NCI-H69 (cell line): ENCODE data around the gene FYN.
A peak's percentile ranks its signal among the peaks of the same experiment; 100 is the strongest.

ENCODE experiments used
- DNase-seq: peaks from one replicate; lab custom pipeline; 2025; lab: John Stamatoyannopoulos, UW

The FYN gene

DNA sequence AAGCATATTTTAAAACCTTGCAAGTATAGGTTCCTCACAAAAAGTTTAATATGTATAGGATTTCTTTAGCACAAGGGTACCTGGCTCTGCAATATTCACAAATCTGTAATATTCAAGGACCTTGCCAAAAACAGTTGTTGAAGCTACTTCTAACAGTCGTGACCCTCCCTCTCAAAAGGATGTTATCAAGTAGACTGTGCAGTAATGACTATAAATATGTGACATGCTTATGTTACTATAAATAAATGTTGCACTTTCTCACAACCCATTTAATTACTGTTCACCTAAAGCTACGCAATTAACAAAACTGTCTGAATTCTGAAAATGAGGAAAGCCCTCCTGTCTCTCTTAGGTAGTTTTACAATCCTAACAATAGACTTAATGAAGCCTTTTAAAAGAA lies 41.8 kb downstream of the FYN start:
- DNase-seq, result no peak

DNA sequence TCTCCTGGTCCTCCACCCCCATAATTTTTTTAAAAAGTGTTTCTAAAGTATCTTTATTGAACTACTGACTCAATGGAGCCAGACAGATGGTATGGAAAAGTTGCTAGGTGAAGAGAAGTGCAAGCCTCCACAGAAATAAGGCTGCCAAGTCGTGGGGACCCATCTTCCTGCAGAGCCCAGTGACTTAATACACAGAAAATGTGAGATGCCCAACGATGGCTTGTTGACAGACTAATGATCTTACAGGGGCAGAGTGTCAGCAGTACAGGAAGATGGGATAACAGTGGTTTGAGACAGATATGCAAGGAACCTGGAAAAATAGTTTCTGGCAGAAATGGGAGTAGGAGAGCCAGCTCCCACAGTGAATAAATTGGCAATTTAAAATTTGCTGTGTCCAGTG lies 43.3 kb downstream of the FYN start:
- DNase-seq, result no peak

DNA sequence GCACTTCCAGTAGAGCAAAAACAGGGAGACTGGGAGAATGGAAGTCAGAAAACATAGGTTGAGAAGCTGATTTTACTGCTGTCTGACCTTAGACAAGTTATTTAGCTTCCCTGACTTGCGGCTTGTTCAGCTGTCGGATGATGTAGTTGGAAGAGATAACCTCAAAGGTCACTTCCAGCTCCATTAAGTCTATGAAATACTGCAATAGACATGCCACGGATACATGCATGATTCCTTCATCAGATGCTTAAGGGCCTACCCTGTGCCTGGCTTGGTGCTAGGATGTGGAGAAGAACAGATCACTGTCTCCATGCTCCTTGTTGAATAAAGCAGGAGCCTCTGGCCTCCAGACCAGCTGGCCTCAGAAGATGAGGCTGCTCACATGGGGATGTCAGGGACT lies 43.7 kb downstream of the FYN start:
- no peak for DNase-seq

DNA sequence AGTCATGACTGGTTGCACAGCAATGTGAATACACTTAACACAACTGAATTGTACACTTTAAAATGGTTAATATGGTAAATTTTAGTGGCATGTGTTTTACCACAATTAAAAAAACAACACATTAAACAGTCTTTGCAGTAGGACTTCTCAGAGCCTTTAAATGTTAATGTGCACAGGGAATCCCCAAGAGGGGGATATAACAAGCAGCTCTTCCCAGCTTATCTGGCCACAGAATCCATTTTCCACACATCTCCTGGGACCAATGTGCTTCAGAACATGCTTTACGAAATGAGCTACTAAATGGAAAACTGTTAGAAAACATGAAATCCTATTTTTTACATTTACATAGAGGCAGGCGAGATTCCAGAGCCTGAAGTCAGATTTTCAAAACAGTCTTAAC lies 44.4 kb downstream of the FYN start:
- no peak for DNase-seq

DNA sequence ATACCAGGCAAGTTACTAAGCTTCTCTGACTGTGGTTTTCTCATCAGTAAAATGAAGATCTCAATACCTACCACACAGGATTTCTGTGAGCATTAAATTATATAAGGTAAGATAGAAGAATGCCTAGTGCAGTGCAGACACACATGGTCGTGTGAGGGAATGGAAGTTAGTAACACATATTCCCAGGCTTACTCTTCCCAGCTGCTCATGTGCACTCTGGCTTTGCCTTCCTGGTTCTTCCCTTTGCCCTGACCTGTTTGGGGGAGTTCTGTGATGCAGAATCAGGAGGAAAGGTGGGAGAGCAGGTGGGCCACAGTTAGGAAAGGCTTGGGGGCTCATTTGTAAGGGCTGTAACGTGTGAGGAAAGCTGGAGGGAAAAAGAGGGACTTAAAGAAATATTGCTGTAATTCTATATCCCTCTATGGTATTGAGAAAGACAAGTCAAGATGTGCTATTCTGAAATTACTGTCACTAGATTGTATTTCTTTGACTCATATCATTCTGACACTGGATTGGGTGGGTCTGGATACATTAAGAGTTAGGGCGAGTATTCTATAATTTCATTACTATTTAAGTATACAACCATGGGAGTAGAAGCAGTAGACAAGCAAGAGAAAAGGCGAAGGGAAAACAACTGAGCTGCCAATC lies 47.7 kb downstream of the FYN start:
- DNase-seq, result no peak

DNA sequence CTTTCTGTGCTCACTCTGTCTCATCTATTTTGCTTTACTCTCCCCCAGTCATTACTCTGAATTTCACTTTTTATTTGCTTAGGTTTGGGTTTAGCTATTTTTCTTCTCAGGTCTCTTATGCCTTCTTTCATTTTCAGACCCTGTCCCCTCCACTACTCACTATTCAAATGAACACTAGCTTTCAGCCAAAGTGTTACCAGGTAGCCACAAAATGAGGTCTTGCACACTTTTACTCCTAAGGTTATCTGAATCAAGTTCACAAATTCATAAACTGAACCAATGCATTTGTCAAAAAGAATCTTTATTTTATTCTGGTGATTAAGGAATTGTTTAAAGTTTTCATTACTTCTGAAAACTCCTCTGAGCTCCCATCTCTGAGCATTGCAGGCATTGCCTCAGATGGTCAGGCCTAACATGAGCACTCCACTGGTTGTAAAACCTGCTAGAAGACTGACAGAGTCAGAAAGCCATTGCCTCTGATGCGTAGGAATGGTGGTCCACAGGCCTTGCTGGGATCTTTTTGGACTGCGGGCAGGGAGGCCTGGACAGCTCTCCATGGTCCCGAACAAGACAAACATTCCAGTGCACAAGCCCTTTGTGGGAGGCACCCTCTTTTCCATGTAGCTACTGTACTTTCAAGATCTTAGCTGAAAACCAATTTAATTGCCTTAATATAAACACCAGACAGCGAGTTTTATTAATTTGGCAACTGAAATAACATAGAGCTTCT lies 48.5 kb downstream of the FYN start:
- no peak for DNase-seq

DNA sequence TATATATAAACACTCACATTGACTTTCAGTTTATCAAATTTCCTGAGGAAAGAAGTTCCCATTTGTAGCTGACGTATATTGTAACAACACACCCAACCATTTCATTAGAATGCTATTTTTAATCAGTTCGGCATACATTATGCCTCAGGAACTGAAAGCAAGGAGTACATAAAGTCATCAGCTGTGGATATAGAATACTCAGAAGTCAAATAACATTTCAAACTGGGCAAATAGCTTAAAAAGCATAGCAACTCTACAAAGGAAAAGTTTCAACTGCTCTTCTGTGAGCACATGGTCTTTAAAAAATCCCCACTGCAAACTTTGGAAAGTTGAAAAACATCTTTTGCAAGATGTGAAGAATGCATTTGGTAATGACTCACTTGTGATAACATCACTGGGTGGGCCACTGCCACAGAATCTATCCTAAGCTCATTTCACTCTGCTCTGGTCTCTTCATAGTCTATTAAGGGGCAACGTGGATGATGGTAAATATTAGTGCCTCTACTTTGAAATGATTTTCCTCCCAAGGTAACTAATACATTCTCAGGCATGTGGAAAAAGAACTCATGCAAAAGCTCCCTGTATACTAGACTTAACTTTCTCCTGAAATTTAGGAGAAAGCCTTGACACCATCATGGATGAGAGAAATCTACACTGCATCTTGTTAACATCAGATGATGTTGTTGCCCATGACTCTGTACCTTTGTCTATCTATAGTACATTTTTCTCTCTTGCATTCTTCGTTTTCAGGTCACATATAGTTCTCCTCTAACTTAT lies 49.2 kb downstream of the FYN start:
- DNase-seq, result no peak

DNA sequence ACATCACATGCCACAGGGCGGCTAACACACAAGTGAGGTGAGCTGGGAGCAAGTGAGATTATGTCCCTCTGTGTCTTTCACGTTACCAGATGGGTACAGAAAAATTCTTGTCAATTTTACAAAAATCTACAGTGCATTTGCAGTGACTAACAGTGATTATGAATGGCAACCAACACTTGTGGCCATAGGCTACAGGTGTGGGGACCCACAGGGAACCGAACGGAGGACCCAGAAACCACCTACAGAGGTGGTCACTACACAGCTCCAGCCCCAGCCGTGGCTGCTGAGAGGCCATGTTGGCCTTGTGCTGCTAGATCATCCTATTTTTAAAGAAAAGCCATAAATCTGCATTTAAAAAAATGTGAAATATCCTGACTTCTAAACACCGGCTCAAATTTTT lies 50.2 kb downstream of the FYN start:
- no peak for DNase-seq

DNA sequence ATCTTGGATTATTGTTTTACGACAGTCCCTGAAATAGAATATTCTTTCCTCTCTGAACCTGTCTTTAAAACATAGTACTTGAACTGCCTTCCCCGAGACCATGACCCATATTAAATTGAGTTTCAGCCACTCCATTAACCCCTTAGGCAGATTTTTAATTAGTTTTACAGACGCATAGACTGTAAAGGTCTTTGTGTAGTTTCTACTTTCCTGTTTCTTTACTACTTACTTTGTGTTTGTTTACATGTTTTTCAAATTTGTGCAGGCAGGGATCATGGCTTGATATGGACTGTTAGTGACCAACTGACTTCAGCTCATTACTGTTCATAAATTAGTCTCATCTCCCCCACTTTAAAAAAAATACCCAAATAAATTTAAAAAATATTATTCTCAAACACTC lies 53.8 kb downstream of the FYN start:
- no peak for DNase-seq

DNA sequence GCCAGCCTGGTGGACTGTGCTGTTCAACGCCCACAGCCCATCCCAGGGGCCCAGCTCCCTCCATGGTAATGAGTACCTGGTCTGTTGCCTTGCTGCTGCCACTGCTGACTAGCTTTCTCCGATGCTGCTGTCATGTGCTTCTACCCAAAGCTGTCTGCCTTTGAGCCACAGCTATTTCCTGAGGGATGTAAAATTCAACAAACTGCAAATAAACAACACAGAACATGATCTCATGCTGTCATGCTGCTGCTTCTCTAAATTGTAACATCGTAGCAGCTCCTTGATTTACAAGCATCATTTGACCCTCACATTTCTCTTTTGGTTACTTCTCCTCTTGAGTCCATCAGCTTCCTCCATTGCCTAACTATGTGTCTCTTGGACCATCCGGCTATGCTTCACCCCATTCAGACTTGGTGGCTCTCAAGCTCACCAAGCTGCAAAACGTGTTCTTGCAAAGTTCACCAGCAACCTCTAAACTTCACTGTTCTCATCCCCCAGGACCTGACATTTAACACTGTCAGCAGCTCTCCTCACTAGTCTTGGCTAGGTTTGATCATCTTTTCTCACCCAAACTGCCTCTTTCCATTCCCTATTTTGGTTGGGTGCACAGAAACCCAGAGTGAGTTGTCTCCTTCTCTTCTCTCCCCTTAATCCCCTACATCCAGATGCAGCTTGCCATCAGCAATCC lies 54.6 kb downstream of the FYN start:
- no peak for DNase-seq

DNA sequence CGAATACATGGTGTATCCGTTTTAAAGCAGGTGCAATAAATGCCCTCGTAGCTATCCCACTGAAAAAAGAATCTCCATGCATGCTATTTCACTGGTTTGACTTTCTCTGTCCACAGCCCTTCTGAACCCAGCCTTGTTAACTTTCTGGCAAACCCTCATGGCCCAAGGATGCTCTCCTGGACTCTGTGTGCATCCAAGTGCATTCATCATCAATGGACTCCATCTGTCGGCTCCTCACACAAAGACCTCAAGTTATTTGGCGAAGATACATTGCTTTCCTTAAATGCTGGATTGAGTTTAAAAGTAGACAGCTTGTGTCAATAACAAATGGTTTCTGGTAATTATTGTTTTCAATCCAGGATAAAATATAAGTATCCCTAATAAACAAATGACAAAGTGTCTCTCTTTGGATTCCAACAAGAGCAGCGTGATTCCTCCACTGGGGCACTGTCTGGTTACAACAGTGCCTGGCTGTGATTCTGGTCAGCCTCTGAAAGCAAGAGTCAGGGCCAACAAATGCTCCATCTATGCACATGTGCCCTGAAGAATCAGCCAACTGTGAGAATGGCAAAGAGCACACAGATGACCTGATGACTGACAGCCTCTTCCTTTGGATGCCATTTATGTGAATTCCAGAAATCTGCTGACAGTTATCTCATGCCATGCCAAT lies 55.7 kb downstream of the FYN start:
- peak; percentile 78 for DNase-seq

DNA sequence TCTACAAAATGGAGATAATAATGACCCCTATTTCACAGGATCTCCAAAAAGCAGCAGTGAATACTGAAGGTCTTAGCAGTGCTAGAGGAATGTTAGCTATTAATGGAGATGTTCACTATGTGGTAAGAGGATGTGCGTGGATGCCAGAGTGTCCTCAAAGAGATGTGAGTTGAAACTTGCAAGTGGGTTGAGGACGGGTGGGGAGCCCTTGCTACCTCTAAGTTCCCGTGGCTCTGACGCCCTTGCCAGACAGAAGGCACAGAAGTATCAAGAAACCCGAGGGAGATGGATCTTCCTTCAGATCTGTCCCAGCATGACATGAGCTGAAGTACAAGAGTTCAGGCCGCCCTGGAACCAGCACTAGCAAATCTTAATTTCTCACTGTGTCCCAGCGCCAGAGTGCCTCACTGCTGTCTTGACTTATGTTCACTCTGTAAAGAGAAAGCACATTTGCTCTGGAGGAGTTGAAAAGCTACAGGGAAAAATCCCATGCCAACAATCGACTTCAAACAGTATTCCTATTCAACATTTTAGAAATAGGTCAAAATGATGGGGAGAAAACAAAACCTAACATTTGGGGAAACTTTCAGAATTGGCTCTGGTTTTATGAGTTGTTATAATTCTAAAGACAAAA lies 59.5 kb downstream of the FYN start:
- no peak for DNase-seq

DNA sequence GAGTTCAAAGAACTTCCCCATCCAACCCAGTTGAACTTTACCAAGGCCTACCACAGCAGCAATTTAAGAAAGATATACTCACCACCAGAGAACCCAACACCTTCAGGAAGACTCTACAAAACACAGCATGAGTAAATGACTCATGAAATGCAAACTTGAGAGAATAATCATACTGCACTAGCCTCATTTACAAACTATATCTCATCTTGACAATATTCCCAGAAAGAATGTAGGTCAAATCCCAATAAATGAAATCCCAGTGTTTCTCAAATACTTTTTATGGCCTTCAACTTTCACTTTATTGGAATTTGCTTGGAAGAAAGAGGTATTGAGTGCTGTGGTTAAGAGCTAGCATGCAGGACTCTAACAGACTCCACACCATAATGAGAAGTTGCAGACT lies 60.0 kb downstream of the FYN start:
- DNase-seq, result no peak

DNA sequence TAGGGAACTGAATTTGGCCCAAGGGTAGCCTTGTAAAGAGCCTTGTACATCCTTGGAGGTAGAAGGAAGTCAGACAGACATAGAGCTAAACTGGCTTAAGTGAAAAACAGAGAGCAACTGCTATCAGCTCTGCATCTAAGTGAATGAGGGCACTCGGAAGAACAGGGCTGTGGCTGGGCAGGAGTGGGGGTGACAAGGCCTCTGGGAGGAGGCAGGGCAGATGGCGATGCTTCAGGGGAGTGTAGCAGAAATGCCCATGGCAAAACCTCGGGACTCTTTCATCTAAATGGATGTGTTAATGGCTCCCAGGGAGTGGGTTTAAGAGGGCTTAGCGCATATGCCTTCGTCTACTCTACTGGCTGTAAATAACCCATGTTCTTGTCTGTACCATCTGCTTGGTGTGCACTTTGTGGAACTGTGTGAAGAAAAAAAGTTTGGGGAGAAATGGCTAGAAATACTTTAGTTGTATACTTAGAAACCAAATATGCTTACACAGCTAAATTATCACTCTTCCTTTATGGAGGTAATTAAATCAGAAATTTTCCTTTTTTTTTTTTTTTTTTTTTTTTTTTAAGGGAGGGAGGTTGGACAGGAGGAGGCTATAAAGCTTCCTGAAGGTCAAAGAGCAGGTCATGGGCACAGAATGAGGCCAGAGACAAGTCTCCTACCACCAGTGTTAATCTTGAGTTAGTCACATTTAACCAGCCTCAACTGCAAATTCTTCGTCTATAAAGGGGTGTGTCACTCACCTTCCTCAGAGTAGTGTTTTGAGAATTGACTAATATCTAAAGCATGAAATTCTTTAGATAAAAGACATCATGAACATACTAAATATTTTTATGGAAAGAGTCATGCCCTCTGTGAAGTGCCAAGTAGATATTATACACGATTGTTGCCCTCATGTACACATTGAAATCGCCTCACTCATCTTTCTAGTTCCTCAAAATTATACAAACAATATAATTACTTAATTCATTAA lies 60.9 kb downstream of the FYN start:
- DNase-seq, result peak; percentile 74

DNA sequence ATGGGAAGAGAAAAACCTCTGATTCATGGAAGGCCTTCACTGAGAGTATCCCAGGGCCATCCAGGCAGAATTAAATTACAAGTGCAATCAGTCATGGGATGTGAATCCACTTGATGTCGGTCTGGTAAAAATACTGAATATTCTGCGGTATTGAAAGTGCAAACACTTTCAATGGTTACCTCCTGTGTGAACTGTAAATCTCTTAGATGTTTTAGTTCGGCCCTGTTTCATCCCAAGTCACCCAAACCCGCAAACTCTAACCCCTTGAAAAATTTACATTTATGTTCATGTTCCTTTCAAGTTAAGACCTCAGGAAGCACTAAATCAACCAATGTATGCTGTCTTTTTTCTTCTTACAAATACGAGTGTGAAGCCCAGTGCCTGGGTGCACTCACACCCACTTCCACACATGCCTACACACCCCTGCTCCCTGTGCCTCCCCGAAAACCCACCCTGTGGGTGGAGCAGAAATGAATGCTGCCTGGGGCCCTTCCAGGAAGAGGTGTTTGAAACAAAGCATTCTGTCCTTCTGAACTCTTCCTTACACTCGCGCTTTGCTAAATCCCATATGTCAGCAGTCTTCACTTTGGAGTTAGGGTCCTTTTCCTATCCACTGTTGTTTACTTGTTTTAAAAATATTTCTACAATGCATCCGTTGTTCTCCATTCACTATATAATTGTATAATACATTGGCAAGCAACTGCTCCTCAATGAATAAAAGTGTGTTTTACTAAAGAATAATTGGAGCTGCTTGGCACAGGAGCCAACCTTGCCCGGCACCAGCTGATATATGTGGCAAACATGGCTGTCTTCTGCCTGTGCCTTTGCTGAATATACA lies 62.7 kb downstream of the FYN start:
- no peak for DNase-seq

DNA sequence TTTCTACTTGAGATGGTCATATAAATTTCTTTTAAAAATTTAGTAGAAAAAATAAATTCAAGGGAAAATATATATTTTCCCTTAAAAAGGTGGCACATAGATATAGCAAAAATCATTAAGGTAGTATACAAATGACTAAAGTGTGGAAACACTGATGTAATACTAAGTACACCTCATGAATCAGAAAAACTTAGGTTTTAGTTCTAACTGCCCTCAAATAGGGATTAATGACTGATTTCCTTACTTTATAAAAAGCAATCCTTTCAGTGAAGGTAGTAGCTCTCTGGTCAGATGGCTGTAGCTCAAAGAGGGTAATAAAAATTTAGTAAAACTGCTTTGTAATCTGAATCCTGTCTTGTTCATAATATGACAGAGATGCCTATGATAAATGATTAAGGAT lies 63.5 kb downstream of the FYN start:
- no peak for DNase-seq

DNA sequence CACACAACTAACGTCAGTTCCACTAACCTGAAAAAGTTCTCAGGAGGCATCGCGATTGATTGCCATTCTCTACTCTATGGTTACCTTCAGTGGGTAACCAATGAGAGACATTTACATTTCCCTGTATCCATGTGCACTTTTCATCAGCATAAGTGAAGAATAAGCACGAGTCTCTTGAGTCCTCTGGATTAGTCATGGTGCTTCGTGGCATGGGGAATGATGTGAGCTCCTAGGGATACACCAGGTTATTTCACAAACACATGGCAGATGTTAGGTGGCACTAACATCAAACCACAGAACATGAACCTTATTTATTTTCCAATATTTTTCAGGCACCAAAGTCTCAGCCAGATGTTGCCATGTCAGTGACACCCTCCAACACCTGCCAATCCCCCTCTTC lies 64.0 kb downstream of the FYN start:
- peak; percentile 16 for DNase-seq

DNA sequence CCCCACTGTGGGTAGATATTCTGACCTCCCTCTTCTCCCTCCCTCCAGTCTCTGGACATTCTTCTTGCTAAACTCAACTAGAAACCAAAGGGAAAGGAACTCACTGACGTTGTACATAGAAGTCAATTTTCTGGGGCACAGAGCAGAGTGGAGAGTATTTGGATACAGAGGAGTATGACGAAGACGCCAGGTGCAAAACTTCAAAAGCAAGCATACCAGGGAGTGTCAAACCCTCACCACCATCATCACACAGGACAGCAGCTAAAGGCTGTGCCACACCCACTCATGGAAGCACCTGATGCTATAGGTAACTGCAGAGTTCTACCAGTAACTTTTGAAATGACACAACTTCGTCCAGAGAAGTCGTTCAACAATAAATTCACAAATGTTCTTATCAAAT lies 64.8 kb downstream of the FYN start:
- DNase-seq, result peak; percentile 37
